HG02763 (cell line): ENCODE data around the gene CDC42SE2.

Experiments used
- ATAC-seq: cut with Tn5 transposase; IDR thresholded peaks from one replicate; pipeline ENCODE4 v1.9.1; 2021; ENCODE audit warnings: mild to moderate bottlenecking, moderate library complexity; ENCODE audit not compliant: unreplicated experiment

The CDC42SE2 gene, protein sequence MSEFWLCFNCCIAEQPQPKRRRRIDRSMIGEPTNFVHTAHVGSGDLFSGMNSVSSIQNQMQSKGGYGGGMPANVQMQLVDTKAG

DNA sequence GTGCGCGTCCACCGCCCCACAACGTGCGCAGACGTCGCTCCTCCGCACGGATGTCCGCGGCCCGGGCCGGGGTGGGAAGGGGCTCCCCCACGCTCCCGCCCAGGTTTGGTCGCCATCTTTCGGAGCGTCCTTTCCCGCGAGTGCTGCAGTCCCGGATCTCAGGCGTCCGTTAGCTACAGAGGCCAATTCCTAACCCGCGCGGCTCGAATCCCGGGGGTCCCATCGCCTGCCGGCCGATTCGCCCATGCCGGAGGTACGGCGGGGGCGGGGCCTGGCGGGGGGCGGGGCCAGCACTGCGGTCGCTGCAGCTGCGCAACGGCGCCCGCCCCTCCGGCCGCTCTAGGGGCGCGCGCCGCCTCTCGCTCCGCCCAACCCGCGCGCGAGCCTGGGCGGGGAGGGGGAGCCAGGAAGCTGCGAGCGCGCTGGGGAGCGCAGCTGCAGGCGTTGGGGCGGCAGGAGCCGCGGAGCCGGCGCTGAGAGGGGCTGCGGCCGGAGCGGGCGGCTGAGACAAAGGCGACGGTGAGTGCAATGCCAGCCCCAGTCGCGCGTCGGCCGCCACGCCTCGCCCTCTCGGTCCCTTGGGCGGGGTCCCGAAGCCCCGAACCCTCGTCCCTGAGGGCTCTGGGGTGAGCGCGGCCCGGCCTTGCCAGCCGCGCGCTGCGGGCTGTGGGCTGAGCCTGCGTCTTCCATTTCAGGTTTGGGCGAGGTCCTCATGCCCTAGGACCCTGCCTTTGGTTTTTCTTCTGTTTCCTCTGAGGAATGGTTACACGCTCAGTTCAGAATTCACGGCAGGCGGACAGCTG is at the start of gene CDC42SE2:
TSS of gene CDC42SE2 (plus strand) at position 406 of the 803 bp plus-strand sequence. CDS start 95,441 bp downstream, outside the sequence.
- peak; percentile 83 for ATAC-seq

DNA sequence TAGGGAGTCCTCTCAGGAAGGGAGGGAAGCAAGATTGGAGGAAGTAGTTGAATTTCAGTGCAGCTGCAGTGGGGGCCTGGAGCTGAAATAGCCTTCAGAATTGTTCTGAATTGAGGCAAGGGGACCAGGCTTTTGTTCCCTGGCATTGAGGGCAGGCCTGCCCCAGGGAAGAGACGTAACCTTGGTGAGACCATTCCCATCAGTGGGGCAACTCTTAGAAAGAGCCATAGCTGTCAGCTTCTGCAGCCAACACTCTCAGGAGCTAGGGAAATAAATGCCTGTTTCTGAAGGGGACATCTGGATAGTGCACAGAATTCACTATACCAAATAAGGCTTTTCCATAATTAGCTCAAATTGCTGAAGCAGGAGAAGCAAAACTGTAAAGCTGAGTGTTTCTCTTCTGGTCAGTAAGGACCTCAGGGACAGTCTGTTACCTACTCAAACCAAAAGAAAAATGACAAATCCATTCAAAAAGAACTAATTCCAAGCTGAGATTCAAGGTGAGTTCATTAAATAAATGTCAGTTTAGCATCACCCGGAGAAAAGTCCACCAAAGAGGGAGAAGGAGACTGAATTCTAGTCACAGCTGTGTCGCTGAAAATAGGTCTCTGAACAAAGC is 49.1 kb upstream of the CDC42SE2 start:
- no peak for ATAC-seq

DNA sequence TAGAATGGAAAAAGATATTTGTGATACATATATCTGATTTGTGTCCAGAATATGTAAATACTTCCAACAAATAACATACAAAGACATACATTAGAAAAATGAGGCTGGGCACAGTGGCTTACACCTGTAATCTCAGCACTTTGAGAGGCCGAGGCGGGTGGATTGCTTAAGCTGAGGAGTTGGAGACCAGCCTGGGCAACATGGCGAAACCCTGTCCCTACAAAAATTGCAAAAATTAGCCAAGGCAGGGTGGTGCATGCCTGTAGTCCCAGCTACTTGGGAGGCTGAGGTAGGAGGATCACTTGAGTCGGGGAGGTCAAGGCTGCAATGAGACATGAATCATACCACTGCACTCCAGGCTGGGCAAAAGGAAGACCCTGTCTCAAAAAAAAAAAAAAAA is 46.1 kb upstream of the CDC42SE2 start:
- no peak for ATAC-seq

GRCh38 chr5:131218392-131218791 is 45.5 kb upstream of the CDC42SE2 start:
- ATAC-seq: peak; percentile 53

- no peak for ATAC-seq
These were observed 43.3 kb upstream of the CDC42SE2 start for GRCh38 chr5:131220566-131220965.

GRCh38 chr5:131221008-131221703 is 42.7 kb upstream of the CDC42SE2 start:
- ATAC-seq: no peak

DNA sequence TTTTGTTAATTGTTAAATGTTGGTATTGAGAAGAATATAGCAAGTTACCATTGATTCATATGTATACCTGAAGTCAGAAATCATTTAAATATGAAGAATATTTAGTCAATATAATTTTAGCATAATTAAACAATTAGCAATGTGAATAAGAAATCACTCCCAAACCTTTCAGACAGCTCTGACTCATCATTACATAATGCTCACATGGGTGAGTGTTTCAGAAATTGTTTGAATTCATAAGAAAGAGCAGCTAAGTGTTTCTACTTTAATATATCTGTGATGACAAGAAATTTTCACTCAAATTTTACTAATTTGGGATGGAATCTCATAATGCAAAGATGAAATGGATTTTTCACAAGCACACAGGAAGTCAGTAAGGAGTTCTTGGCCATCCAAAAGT is 42.0 kb upstream of the CDC42SE2 start:
- no peak for ATAC-seq

- ATAC-seq: no peak
These were observed 41.1 kb upstream of the CDC42SE2 start for GRCh38 chr5:131222731-131223130.

DNA sequence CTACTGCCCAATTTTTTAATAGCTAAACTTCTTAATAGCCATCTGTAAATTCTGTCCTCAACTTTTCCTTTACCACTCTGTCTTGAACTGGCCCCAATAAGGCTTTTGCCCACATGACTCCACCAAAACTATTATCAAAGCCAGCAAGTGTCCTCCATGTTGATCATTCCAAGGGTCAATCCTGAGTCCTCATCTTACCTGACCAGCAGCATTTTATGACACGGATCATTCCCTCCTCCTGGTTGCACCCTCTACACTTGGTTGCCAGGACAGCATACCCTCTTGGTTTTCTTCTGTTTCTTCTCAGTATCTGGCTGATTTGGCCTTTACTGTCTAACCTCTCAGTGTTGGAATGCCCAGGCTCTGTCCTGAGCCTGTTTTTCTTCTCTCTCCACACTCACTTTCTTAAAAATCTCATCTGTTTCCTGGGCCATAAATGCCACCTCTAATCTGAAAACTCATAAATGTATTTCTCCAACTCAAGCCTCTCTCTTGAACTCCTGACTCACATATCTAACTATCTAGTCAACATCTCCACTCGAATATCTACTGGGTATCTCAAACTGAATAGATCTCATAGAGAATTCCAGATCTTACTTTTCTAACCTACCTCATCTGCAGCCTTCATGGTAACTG is 40.0 kb upstream of the CDC42SE2 start:
- no peak for ATAC-seq

DNA sequence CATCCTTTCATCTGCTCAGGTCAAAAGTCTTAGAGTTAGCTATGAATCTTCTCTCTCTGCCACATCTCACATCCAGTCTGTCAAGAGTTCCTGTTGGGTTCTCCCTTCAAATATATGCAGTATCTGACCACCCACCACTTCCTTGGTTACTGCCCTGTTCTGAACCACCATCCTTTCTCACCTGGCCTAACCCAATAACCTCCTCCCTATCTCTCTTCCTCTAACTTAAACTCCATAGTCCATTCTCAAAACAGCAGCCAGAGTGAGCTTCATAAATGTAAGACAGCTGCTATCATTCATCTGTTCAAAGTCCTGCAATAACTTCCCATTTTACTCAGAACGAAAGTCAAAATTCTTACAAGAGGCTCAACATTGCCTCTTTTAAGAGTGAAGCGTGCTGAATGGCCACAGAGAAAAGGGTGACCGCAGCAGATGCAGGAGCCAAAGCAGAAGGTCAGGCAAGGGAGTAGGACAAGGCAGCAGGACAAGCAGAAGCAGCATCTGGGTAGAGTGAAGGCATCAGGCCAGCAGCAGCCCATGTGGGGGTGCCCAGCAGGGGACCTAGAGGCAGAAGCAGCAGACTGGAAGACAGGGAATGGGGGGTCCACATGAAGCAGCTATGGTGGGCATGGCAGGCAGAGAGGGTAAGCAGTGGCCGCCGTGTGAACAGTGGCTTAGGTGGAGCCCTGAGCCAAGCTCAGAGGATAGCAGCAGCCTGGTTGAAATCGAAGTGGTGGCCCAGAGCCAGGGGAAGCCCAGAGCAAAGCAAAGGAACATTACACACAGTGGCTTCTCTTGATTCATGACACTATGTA is 39.3 kb upstream of the CDC42SE2 start:
- ATAC-seq: peak; percentile 74

GRCh38 chr5:131225282-131225974 is 38.4 kb upstream of the CDC42SE2 start:
- ATAC-seq: no peak

DNA sequence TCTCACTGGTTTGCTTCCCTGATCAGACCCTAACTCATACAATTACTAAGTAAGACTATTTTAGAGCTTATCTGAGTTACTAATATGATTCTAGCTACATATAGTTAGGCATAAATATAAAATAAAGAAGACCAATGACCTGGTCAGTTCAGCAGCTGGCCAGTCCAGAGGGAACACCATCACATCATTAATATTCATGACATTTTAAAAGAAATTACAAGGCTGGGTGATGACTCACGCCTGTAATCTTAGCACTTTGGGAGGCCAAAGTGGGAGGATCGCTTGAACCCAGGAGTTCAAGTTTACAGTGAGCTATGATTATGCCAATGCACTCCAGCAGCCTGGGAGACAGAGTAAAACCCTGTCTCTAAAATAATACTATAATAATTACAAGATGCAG is 37.0 kb upstream of the CDC42SE2 start:
- ATAC-seq: no peak

DNA sequence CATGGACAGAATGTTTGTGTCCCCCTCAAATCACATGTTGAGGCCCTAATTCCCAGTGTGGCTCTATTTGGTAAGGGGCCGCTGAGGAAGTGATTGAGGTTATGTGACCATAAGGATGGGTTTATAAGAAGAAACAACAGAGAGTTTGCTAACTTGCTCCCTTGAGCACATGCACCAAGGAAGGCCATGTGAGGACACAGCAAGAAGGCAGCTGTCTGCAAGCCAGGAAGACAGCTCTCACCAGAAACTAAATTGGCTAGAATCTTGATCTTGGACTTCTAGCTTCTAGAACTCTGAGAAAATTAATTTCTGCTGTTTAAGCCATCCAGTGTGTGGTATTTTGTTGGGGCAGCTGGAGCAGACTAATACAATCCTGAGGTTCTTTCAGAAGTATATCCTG is 35.2 kb upstream of the CDC42SE2 start:
- ATAC-seq: no peak

- no peak for ATAC-seq
These were observed 34.2 kb upstream of the CDC42SE2 start for GRCh38 chr5:131229623-131230022.

DNA sequence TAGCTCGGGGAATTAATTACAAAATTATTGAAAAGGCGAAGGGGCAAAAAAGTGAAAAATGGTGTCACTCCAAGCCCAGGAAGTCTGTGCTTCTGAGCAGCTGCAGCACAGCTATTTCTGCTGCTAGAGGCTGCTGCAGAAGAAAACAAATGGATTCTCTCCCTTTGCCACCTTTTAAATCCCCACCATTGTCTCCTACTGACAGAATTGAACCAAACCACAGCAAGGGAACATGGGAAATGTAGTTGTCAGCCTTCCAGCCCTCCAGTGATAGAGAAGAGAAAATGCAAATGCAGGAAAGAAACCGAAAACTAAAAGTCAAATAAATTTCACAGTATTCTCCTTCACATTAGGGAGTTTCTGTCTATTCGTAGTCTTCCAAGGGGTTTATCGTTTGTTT is 33.4 kb upstream of the CDC42SE2 start:
- ATAC-seq: peak; percentile 62

GRCh38 chr5:131239686-131240085 is 24.2 kb upstream of the CDC42SE2 start:
- ATAC-seq: no peak

- no peak for ATAC-seq
These were observed 21.1 kb upstream of the CDC42SE2 start for GRCh38 chr5:131242728-131243255.

- no peak for ATAC-seq
These were observed 18.5 kb upstream of the CDC42SE2 start for GRCh38 chr5:131245312-131245711.

GRCh38 chr5:131245948-131246347 is 17.9 kb upstream of the CDC42SE2 start:
- ATAC-seq: no peak
